ENCODE results near the gene ZFP92. TPM values are rescaled to one million over a fixed set of nuclear protein-coding genes. Genes with fewer than 3 reads are reported as not detected.

ZFP92 gene
- total and polyA plus RNA-seq, 2 of the 8 experiments (the other 6 are each of a cell fraction or from before 2014, with no cell fraction given), result 0.14 to 0.41 TPM

- FAIRE-seq, result no peak
- TF ChIP-seq EZH2 (IDR thresholded peaks at IDR 0.05; ENCODE audit: low read depth, low read length, severe bottlenecking) (no peak), YY1 (IDR thresholded peaks at IDR 0.05; ENCODE audit: low read depth, low read length) (no peak), BRCA1 (IDR thresholded peaks at IDR 0.05; ENCODE audit: low read depth, low read length) (no peak)
These were observed 4.4 kb upstream of the ZFP92 start for GRCh38 chrX:153406903-153407302.

More at GRCh38 chrX:153406903-153407302, 4.4 kb upstream of the ZFP92 start:
- 82% methylated on average over 5 of the region's 7 CpGs; no CpG with 5 or more reads in 1 of the 2 experiments for WGBS, 2 experiments (ENCODE audit: extremely low coverage in 1 of 2, insufficient coverage in 1 of 2, insufficient read length in 1 of 2, insufficient replicate concordance in 2 of 2, low coverage in 1 of 2, low lambda C conversion rate in 2 of 2, missing lambda C conversion rate in 1 of 2)
- Histone ChIP-seq H4K5ac (ENCODE audit: insufficient read length, low read depth, low read length) (no peak overlapping the region), H4K91ac (replicated peaks; ENCODE audit: insufficient read length, low read length) (no peak overlapping the region), H2AFZ (ENCODE audit: low read length) (no peak overlapping the region), H3K4ac (replicated peaks; ENCODE audit: insufficient read length, low read depth, low read length) (no peak overlapping the region), H3K23me2 (ENCODE audit: low read depth, low read length) (peaks cover 3% of the 10 kb centered on the region; the same call in 1 of the 2 replicates), H2AK5ac (ENCODE audit: low read depth, low read length) (no peak overlapping the region), H2BK20ac (ENCODE audit: low read length) (no peak overlapping the region), H3K14ac (ENCODE audit: insufficient read length) (no peak overlapping the region), H3K79me2 (ENCODE audit: control insufficient read depth in 1 of 2, insufficient read depth in 2 of 2, low read length in 2 of 2) (no peaks in the 10 kb centered on the region), H3K36me3 (ENCODE audit: control insufficient read depth in 2 of 4, insufficient read depth in 4 of 4, low read length in 3 of 4) (no peaks in the 10 kb centered on the region), H2BK12ac (ENCODE audit: low read depth, low read length) (no peak overlapping the region), H4K20me1 (replicated peaks in 1 of 2; ENCODE audit: control insufficient read depth in 1 of 2, insufficient read depth in 2 of 2, low read length in 2 of 2) (no peaks in the 10 kb centered on the region), H3K9me3 (ENCODE audit: insufficient read depth in 2 of 2, low read depth in 1 of 2, low read length in 1 of 2) (no peaks in the 10 kb centered on the region), H2BK15ac (ENCODE audit: low read length) (no peak overlapping the region), H4K8ac (ENCODE audit: extremely low read depth, insufficient read depth, low read length) (no peak overlapping the region), H3K27ac (ENCODE audit: low read depth, low read length) (no peak overlapping the region), H3K4me2 (ENCODE audit: insufficient read depth in 1 of 2, low read depth in 2 of 2, low read length in 2 of 2) (no peak overlapping the region), H3K4me1 (replicated peaks in 1 of 4; ENCODE audit: control insufficient read depth in 3 of 4, insufficient read depth in 4 of 4, low read length in 3 of 4) (no peaks in the 10 kb centered on the region), H3K27me3 (replicated peaks in 1 of 4; ENCODE audit: control insufficient read depth in 3 of 4, extremely low read depth in 1 of 4, insufficient read depth in 3 of 4, low read length in 3 of 4) (peaks cover 2 to 15% (median 9%) of the 10 kb centered on the region in 4 experiments), H3K18ac (ENCODE audit: extremely low read depth, low read length) (no peak overlapping the region), H2BK5ac (ENCODE audit: low read depth, low read length) (no peak overlapping the region), H3K4me3 (ENCODE audit: extremely low read depth in 1 of 4, insufficient read depth in 2 of 4, low read depth in 3 of 4, low read length in 4 of 4) (no peak overlapping the region), H3K23ac (ENCODE audit: insufficient read length) (no peak overlapping the region), H3K79me1 (ENCODE audit: low read depth, low read length) (no peaks in the 10 kb centered on the region), H3K9ac (replicated peaks in 1 of 4; ENCODE audit: extremely low read depth in 1 of 4, low read depth in 3 of 4, low read length in 3 of 4) (no peak overlapping the region), H3K56ac (replicated peaks; ENCODE audit: insufficient read length, low read depth, low read length) (no peak overlapping the region), H2BK120ac (replicated peaks; ENCODE audit: low read depth, low read length) (no peak overlapping the region)
- CTCF ChIA-PET (ENCODE audit: partially characterized antibody), result interaction anchor here (1.1 to 1.5 kb wide), 3 partner anchors 22 to 100 kb away, joined by 3 to 4 read pairs (median 3); no protein-coding TSS in a partner anchor
- POLR2A ChIA-PET (ENCODE audit: partially characterized antibody), result no interaction called here
- no peak for DNase-seq (ENCODE audit: low read depth in 1 of 2, low spot score in 2 of 2)

All from H1 (cell line).